Measurements from ENCODE around the gene JMJD1C. TPM values are rescaled to one million over a fixed set of nuclear protein-coding genes. Genes with fewer than 3 reads are reported as not detected.

The JMJD1C gene
- total and polyA plus RNA-seq, 10 of the 15 experiments (the other 5 are each of a cell fraction or from before 2014, with no cell fraction given) = 31.2 to 83.3 (median 49.5) TPM

GRCh38 chr10:63238501-63238900 lies 227.3 kb downstream of the JMJD1C start:
- Histone ChIP-seq H3K79me2 (ENCODE audit: control insufficient read depth, insufficient read depth, low read length) (peaks cover 88% of the 10 kb centered on the region), H3K4me2 (ENCODE audit: control insufficient read depth, insufficient read depth) (no peak overlapping the region), H3K9ac (ENCODE audit: control insufficient read depth, insufficient read depth, low read length) (no peak overlapping the region), H2AFZ (ENCODE audit: control insufficient read depth, low read depth, low read length) (no peak overlapping the region), H3K27ac (ENCODE audit: control insufficient read depth, insufficient read depth) (no peak overlapping the region), H3K27me3 (replicated peaks in 1 of 2; ENCODE audit: control insufficient read depth in 2 of 2, insufficient read depth in 2 of 2, low read length in 1 of 2) (no peaks in the 10 kb centered on the region), H3K9me3 (replicated peaks; ENCODE audit: control insufficient read depth, insufficient read depth, low read length) (no peaks in the 10 kb centered on the region; the same call in 2 of the 3 replicates), H3K4me3 (no peak overlapping the region), H3K36me3 (ENCODE audit: control insufficient read depth in 2 of 2, insufficient read depth in 2 of 2, low read length in 1 of 2) (peaks cover 0 to 2% of the 10 kb centered on the region in 2 experiments; a peak in 1 of 4 replicates), H4K20me1 (ENCODE audit: control insufficient read depth, insufficient read depth) (no peaks in the 10 kb centered on the region), H3K4me1 (ENCODE audit: control insufficient read depth, insufficient read depth, low read length) (peaks cover 22% of the 10 kb centered on the region)
- RAD21 ChIA-PET (ENCODE audit: unreplicated experiment) = no interaction called here
- CTCF ChIA-PET = interaction anchor here (0.9 kb wide), 1 partner anchor 19 kb away, joined by 5 read pairs; no protein-coding TSS in a partner anchor
- FAIRE-seq (no peak), ATAC-seq (no peak), DNase-seq (ENCODE audit: low read depth, low spot score) (no peak)
- in situ Hi-C loops (cut with MboI) = no loop called here
- POLR2A ChIA-PET = interaction anchor here (0.6 kb wide), 1 partner anchor 139 kb away, joined by 4 read pairs; no protein-coding TSS in a partner anchor
- intact Hi-C loops (cut with micrococcal nuclease; ENCODE audit: unreplicated experiment) = no loop called here
- WGBS (ENCODE audit: insufficient coverage, insufficient replicate concordance, low lambda C conversion rate, missing lambda C conversion rate) = 47% methylated on average over 1 of the region's 1 CpG
- no TSS peak for BruUV-seq (replicated peaks)
- SMC1A ChIA-PET (ENCODE audit: uncharacterized antibody, unreplicated experiment) = interaction anchor here (1.3 to 6.2 kb wide), 2 partner anchors 10 to 17 kb away, joined by 4 to 47 read pairs; no protein-coding TSS in a partner anchor
- TF ChIP-seq, protein P1, sequence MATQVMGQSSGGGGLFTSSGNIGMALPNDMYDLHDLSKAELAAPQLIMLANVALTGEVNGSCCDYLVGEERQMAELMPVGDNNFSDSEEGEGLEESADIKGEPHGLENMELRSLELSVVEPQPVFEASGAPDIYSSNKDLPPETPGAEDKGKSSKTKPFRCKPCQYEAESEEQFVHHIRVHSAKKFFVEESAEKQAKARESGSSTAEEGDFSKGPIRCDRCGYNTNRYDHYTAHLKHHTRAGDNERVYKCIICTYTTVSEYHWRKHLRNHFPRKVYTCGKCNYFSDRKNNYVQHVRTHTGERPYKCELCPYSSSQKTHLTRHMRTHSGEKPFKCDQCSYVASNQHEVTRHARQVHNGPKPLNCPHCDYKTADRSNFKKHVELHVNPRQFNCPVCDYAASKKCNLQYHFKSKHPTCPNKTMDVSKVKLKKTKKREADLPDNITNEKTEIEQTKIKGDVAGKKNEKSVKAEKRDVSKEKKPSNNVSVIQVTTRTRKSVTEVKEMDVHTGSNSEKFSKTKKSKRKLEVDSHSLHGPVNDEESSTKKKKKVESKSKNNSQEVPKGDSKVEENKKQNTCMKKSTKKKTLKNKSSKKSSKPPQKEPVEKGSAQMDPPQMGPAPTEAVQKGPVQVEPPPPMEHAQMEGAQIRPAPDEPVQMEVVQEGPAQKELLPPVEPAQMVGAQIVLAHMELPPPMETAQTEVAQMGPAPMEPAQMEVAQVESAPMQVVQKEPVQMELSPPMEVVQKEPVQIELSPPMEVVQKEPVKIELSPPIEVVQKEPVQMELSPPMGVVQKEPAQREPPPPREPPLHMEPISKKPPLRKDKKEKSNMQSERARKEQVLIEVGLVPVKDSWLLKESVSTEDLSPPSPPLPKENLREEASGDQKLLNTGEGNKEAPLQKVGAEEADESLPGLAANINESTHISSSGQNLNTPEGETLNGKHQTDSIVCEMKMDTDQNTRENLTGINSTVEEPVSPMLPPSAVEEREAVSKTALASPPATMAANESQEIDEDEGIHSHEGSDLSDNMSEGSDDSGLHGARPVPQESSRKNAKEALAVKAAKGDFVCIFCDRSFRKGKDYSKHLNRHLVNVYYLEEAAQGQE (IDR thresholded peaks at IDR 0.05; ENCODE audit: low read depth, low read length) = no peak
- no peak for TF ChIP-seq BCL3 (IDR thresholded peaks at IDR 0.05; ENCODE audit: borderline replicate concordance, insufficient read depth, low read depth, low read length, poor library complexity, severe bottlenecking)
- no peak for TF ChIP-seq MAX (IDR thresholded peaks at IDR 0.05; ENCODE audit: low read depth, low read length)
- TF ChIP-seq NR2C2 (IDR thresholded peaks at IDR 0.05; ENCODE audit: borderline replicate concordance, control insufficient read depth, insufficient read length, low read depth) = no peak
- no peak for TF ChIP-seq MLLT1 (IDR thresholded peaks at IDR 0.05)
- TF ChIP-seq, protein P2, sequence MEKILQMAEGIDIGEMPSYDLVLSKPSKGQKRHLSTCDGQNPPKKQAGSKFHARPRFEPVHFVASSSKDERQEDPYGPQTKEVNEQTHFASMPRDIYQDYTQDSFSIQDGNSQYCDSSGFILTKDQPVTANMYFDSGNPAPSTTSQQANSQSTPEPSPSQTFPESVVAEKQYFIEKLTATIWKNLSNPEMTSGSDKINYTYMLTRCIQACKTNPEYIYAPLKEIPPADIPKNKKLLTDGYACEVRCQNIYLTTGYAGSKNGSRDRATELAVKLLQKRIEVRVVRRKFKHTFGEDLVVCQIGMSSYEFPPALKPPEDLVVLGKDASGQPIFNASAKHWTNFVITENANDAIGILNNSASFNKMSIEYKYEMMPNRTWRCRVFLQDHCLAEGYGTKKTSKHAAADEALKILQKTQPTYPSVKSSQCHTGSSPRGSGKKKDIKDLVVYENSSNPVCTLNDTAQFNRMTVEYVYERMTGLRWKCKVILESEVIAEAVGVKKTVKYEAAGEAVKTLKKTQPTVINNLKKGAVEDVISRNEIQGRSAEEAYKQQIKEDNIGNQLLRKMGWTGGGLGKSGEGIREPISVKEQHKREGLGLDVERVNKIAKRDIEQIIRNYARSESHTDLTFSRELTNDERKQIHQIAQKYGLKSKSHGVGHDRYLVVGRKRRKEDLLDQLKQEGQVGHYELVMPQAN (conservative IDR thresholded peaks at IDR 0.05) = no peak
- TF ChIP-seq FOXK2 (IDR thresholded peaks at IDR 0.05) = no peak
- TF ChIP-seq PBX3 (IDR thresholded peaks at IDR 0.05; ENCODE audit: insufficient replicate concordance, low read depth, low read length) = no peak
- no peak for TF ChIP-seq STAT3 (IDR thresholded peaks at IDR 0.05; ENCODE audit: low read depth, low read length)
- no peak for TF ChIP-seq ZNF24 (IDR thresholded peaks at IDR 0.05)
- TF ChIP-seq IRF4 (IDR thresholded peaks at IDR 0.05; ENCODE audit: low read depth, low read length) = no peak
- TF ChIP-seq YY1 (IDR thresholded peaks at IDR 0.05; ENCODE audit: low read depth, low read length) = no peak

Measured in GM12878 (cell line).